ENCODE results near the gene BEST4. TPM values are rescaled to one million over a fixed set of nuclear protein-coding genes. Genes with fewer than 3 reads are reported as not detected.
"Not testable (repeated sequence)": the region's sequence is repeated elsewhere in the genome, so short reads cannot be mapped to it uniquely, and the experiment has no call there.

Gene BEST4
- polyA plus RNA-seq, 1 donor (not counting 4 experiments of a cell fraction or from before 2014, with no cell fraction given) = 0.14 TPM

- Histone ChIP-seq H4K20me1 (ENCODE audit: control insufficient read depth, extremely low read depth, insufficient read depth, low read length) (no peaks in the 10 kb centered on the region), H3K4me2 (ENCODE audit: control insufficient read depth, extremely low read depth, insufficient read depth, low read depth, low read length) (no peak overlapping the region)
- dilution Hi-C loops (cut with MboI; ENCODE audit: extremely low pct_ligation_motif_present, low sequenced_read_pairs) = no loop called here
These were observed 38.6 kb upstream of the BEST4 start for GRCh38 chr1:44826375-44827196.

GRCh38 chr1:44824392-44824791 is 36.4 kb upstream of the BEST4 start:
- DNase-seq (ENCODE audit: low read depth, low spot score); H3K9me1 ChIP-seq (ENCODE audit: control insufficient read depth, extremely low read depth, insufficient read depth, low read length); H2AFZ ChIP-seq (ENCODE audit: control insufficient read depth, low read length); dilution Hi-C loops (cut with MboI; ENCODE audit: extremely low pct_ligation_motif_present, low sequenced_read_pairs); FAIRE-seq; H3K4me3 ChIP-seq (ENCODE audit: control insufficient read depth in 2 of 3, extremely low read depth in 1 of 3, insufficient read depth in 2 of 3, low read depth in 1 of 3, low read length in 3 of 3); H4K20me1 ChIP-seq (ENCODE audit: control insufficient read depth, extremely low read depth, insufficient read depth, low read length); H3K79me2 ChIP-seq (ENCODE audit: control insufficient read depth, insufficient read depth, low read length); H3K9me3 ChIP-seq (ENCODE audit: control insufficient read depth, low read depth, low read length); H3K4me1 ChIP-seq (ENCODE audit: control insufficient read depth, extremely low read depth, insufficient read depth, low read length); H3K27ac ChIP-seq (ENCODE audit: control insufficient read depth, insufficient read depth, low read length); H3K36me3 ChIP-seq (ENCODE audit: control insufficient read depth in 2 of 2, extremely low read depth in 1 of 2, insufficient read depth in 2 of 2, low read length in 2 of 2); H3K4me2 ChIP-seq (ENCODE audit: control insufficient read depth, extremely low read depth, insufficient read depth, low read depth, low read length); H3K27me3 ChIP-seq (ENCODE audit: control insufficient read depth, extremely low read depth, insufficient read depth, low read length); H3K9ac ChIP-seq (ENCODE audit: control insufficient read depth, extremely low read depth, insufficient read depth, low read length): not testable (repeated sequence)

More at GRCh38 chr1:44826375-44827196, 38.6 kb upstream of the BEST4 start:
- peaks cover 3% of the 10 kb centered on the region for H3K27me3 ChIP-seq (ENCODE audit: control insufficient read depth, extremely low read depth, insufficient read depth, low read length)
- no peak for FAIRE-seq
- H3K9ac ChIP-seq (ENCODE audit: control insufficient read depth, extremely low read depth, insufficient read depth, low read length) = no peak overlapping the region
- no peak overlapping the region for H2AFZ ChIP-seq (ENCODE audit: control insufficient read depth, low read length)
- no peaks in the 10 kb centered on the region for H3K9me1 ChIP-seq (ENCODE audit: control insufficient read depth, extremely low read depth, insufficient read depth, low read length)
- no peaks in the 10 kb centered on the region for H3K4me1 ChIP-seq (ENCODE audit: control insufficient read depth, extremely low read depth, insufficient read depth, low read length)
- no peak for DNase-seq (ENCODE audit: low read depth, low spot score)
- no peaks in the 10 kb centered on the region for H3K79me2 ChIP-seq (ENCODE audit: control insufficient read depth, insufficient read depth, low read length)
- no peaks in the 10 kb centered on the region for H3K9me3 ChIP-seq (ENCODE audit: control insufficient read depth, low read depth, low read length)
- no peak overlapping the region for H3K27ac ChIP-seq (ENCODE audit: control insufficient read depth, insufficient read depth, low read length)
- no peaks in the 10 kb centered on the region for H3K36me3 ChIP-seq (ENCODE audit: control insufficient read depth in 2 of 2, extremely low read depth in 1 of 2, insufficient read depth in 2 of 2, low read length in 2 of 2)
- TF ChIP-seq EZH2 (IDR thresholded peaks at IDR 0.05; ENCODE audit: low read length) (no peak), CTCF (optimal IDR thresholded peaks at IDR 0.05 in 1 of 3, IDR thresholded peaks at IDR 0.05 in 1 of 3, conservative IDR thresholded peaks at IDR 0.05 in 1 of 3; ENCODE audit: extremely low read depth in 1 of 3, insufficient read depth in 2 of 3, low read length in 3 of 3) (no peak)
- H3K4me3 ChIP-seq (ENCODE audit: control insufficient read depth in 2 of 3, extremely low read depth in 1 of 3, insufficient read depth in 2 of 3, low read depth in 1 of 3, low read length in 3 of 3) = no peak overlapping the region

All from keratinocyte (primary cell).